Activated CD8-positive, alpha-beta memory T cell treated with anti-CD3 and anti-CD28 coated beads for 48 hours (primary cell): ENCODE measurements around the gene FAM219A.
"Not testable (repeated sequence)": the region's sequence is repeated elsewhere in the genome, so short reads cannot be mapped to it uniquely, and the experiment has no call there.

ENCODE experiments used
- DNase-seq, 3 experiments: peaks; one replicate each; pipeline ENCODE4 v3.0.0-alpha.2; 2020; ENCODE audit warnings: low read depth in 2 of 3, low spot score in 2 of 3

Gene FAM219A

GRCh38 chr9:34352957-34353356 is 105.4 kb downstream of the FAM219A start:
- not testable (repeated sequence) for DNase-seq

DNA sequence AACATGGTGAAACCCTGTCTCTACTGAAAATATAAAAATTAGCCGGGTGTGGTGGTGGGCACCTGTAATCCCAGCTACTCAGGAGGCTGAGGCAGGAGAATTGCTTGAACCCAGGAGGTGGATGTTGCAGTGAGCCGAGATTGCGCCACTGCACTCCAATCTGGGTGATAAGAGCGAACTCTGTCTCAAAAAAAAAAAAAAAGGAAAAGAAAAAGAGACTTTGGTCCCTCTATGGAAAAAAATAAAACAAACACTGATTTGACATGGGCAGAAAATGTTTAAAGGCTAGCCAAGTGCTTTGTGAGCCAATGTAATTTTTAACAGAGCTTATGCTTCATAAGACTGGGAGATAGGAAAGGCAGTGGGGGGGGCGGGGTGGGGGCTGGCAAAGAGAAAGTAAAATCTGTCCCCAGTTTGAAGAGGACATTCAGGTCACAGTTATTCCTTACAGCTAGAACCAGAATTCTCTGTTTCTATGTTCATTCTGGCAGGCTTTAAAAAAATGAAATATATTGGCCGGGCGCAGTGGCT is 106.2 kb downstream of the FAM219A start:
- not testable (repeated sequence) for DNase-seq

DNA sequence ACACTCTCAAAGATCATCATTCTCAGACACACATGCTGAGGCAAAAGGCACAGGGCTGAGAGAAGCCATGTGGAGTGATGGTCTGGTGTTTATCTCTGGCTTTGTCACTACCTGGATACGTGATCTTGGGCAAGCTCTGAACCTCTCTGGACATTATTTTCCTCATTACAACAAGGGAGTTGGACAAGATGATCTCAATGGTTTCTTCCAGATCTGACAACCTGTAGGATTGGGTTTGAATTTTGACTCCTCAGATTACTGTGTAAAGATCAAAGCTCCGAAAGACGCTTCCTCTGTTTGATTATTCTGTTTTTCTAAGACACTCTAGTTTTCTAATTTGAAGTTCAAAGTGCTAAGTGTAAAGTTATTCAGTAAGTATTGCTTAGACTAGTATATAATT is 109.0 kb downstream of the FAM219A start:
- DNase-seq: no peak
